Measurements from ENCODE around the gene DAB2IP.

Gene DAB2IP

GRCh38 chr9:121773954-121774714 lies 122.7 kb downstream of the DAB2IP start:
- no peak for TF ChIP-seq CTCF (IDR thresholded peaks at IDR 0.05)
- TF ChIP-seq ZFX (IDR thresholded peaks at IDR 0.05; ENCODE audit: borderline replicate concordance) = no peak
- no peak overlapping the region for H3K27ac ChIP-seq

GRCh38 chr9:121774715-121775613 lies 123.5 kb downstream of the DAB2IP start:
- H3K27ac ChIP-seq = no peak overlapping the region
- TF ChIP-seq ZFX (IDR thresholded peaks at IDR 0.05; ENCODE audit: borderline replicate concordance) (no peak), CTCF (IDR thresholded peaks at IDR 0.05) (no peak)

GRCh38 chr9:121776001-121776738 lies 124.7 kb downstream of the DAB2IP start:
- no peak overlapping the region for H3K27ac ChIP-seq
- TF ChIP-seq CTCF (IDR thresholded peaks at IDR 0.05) (no peak), ZFX (IDR thresholded peaks at IDR 0.05; ENCODE audit: borderline replicate concordance) (no peak)

- no peak overlapping the region for H3K27ac ChIP-seq
- TF ChIP-seq ZFX (IDR thresholded peaks at IDR 0.05; ENCODE audit: borderline replicate concordance) = no peak
- TF ChIP-seq CTCF (IDR thresholded peaks at IDR 0.05) = no peak
Measured at GRCh38 chr9:121776739-121777637, 125.6 kb downstream of the DAB2IP start.

- no peak for TF ChIP-seq CTCF (IDR thresholded peaks at IDR 0.05)
- no peak for TF ChIP-seq ZFX (IDR thresholded peaks at IDR 0.05; ENCODE audit: borderline replicate concordance)
- no peak overlapping the region for H3K27ac ChIP-seq
Measured at GRCh38 chr9:121778252-121779225, 127.1 kb downstream of the DAB2IP start.
